Loucy (cell line): ENCODE results near the gene BDKRB1.

Experiments
- H2AFZ ChIP-seq: fragments of 200-600 bp; sonication (generic); 2 replicates; pipeline ENCODE4 v1.6.0; 2016; ENCODE audit warnings: antibody characterized with exemption, mild to moderate bottlenecking, low read length, moderate library complexity
- H3F3A ChIP-seq: fragments of 200-600 bp; 2 replicates; pipeline ENCODE4 v1.6.0; 2016; ENCODE audit warnings: antibody characterized with exemption, low read depth, mild to moderate bottlenecking
- H3K27me3 ChIP-seq: fragments of 200-600 bp; sonication (generic); 2 replicates; pipeline ENCODE4 v1.6.1; 2014; ENCODE audit warnings: low read length, mild to moderate bottlenecking; ENCODE audit not compliant: insufficient read depth, poor library complexity, severe bottlenecking
- H3K36me3 ChIP-seq: fragments of 200-600 bp; sonication (generic); 2 replicates; pipeline ENCODE4 v1.6.1; 2016; ENCODE audit warnings: low read length; ENCODE audit not compliant: insufficient read depth
- H3K4me1 ChIP-seq: fragments of 200-600 bp; sonication (generic); 2 replicates; pipeline ENCODE4 v1.5.1; 2014; ENCODE audit warnings: low read length, mild to moderate bottlenecking; ENCODE audit not compliant: insufficient read depth, poor library complexity, severe bottlenecking
- H3K4me2 ChIP-seq: fragments of 200-600 bp; sonication (generic); 2 replicates; pipeline ENCODE4 v1.6.0; 2014; ENCODE audit warnings: antibody characterized with exemption, low read length, low read depth, mild to moderate bottlenecking; ENCODE audit not compliant: poor library complexity, severe bottlenecking
- H3K4me3 ChIP-seq: fragments of 200-600 bp; sonication (generic); 2 replicates; pipeline ENCODE4 v1.5.1; 2014; ENCODE audit warnings: low read length, mild to moderate bottlenecking, mixed read lengths; ENCODE audit not compliant: poor library complexity, severe bottlenecking
- H3K79me2 ChIP-seq: fragments of 200-600 bp; sonication (generic); 2 replicates; pipeline ENCODE4 v1.6.1; 2014; ENCODE audit warnings: low read length; ENCODE audit not compliant: insufficient read depth
- H3K9ac ChIP-seq: fragments of 200-600 bp; sonication (generic); 2 replicates; pipeline ENCODE4 v1.6.0; 2014; ENCODE audit warnings: mild to moderate bottlenecking, low read depth, low read length, moderate library complexity; ENCODE audit not compliant: poor library complexity, severe bottlenecking
- H3K9me2 ChIP-seq: fragments of 200-600 bp; sonication (generic); replicated peaks from 2 replicates; pipeline ENCODE4 v1.6.1; 2016; ENCODE audit warnings: low read depth, low read length, mixed read lengths
- H3K9me3 ChIP-seq: fragments of 200-600 bp; sonication (generic); 2 replicates; pipeline ENCODE4 v1.6.1; 2014; ENCODE audit warnings: mild to moderate bottlenecking, antibody characterized with exemption, low read length, low read depth; ENCODE audit not compliant: insufficient read depth
- H4K20me1 ChIP-seq: fragments of 200-600 bp; sonication (generic); 2 replicates; pipeline ENCODE4 v1.6.0; 2014; ENCODE audit warnings: antibody characterized with exemption, low read length, mild to moderate bottlenecking; ENCODE audit not compliant: insufficient read depth, poor library complexity, severe bottlenecking
- CTCF ChIP-seq: fragments of 200-600 bp; sonication (generic); conservative IDR thresholded peaks from 2 replicates; pipeline ENCODE4 v1.5.1; 2014; ENCODE audit warnings: mild to moderate bottlenecking, antibody characterized with exemption, low read length
- EZH2phosphoT487 ChIP-seq: fragments of 200-600 bp; IDR thresholded peaks from 2 replicates; pipeline ENCODE4 v1.6.1; 2018; ENCODE audit warnings: antibody characterized with exemption, mild to moderate bottlenecking, moderate library complexity, borderline replicate concordance

The BDKRB1 gene

DNA sequence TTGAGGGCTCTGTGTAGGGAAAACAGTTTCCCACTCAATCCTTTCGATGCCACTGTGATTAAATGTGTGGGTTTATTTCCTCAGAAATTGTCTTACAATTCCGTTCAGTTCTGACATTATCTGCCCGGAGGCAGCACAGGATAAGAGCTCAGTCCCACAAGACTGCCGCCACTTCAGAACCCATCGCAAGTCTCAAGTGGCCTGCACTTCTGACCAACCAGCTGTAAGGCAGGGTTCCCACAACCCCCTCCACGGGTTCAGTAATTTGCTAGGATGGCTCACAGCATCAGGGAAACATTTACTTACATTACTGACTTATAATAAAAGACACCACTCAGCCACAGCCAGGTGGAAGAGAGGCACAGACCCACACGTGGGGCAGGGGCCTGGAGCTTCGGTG is 34.2 kb upstream of the BDKRB1 start:
- no peak for TF ChIP-seq EZH2phosphoT487
- no peak for TF ChIP-seq CTCF
- H3K36me3 ChIP-seq = no peaks in the 10 kb centered on the region
- no peak overlapping the region for H2AFZ ChIP-seq

DNA sequence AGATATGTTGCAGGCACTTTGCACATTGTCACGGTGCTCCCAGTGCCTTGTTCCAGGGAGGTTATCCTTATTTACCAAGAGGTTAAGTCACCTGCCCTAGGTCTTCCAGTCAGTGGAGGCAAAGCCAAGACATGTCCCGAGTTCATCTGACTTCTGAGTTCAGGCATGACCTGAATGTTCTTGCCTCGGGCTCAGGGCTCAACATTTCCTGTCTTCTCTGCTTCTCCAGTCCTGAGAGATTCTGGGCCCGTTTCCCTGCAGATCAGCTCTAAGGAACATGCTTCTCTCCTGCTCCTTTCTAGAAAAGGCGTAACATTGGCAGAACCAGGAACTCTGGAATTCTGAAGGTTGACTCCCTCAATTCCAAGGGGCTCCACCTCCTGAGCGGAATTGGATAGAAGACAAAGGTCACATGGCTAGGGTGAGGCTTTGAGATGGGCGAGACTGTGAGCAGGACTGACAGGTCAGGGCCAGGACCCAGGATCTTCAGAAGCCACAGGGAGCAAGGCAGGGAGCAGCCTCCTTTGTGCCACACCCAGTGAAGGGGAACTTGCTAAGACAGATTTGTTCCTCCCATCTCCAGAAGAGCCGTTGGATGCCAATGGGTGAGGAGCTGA is 31.4 kb upstream of the BDKRB1 start:
- Histone ChIP-seq H3K4me1 (no peaks in the 10 kb centered on the region), H3K4me3 (no peak overlapping the region), H3K9me3 (no peaks in the 10 kb centered on the region; the same call in 1 of the 2 replicates), H3K4me2 (no peak overlapping the region), H2AFZ (no peak overlapping the region), H3K9ac (no peak overlapping the region), H3K79me2 (no peaks in the 10 kb centered on the region), H3K36me3 (no peaks in the 10 kb centered on the region), H4K20me1 (no peaks in the 10 kb centered on the region), H3K9me2 (no peaks in the 10 kb centered on the region), H3F3A (no peaks in the 10 kb centered on the region), H3K27me3 (no peaks in the 10 kb centered on the region)
- no peak for TF ChIP-seq EZH2phosphoT487
- no peak for TF ChIP-seq CTCF

More for the DNA sequence above, 34.2 kb upstream of the BDKRB1 start:
- Histone ChIP-seq H3K4me1 (no peaks in the 10 kb centered on the region), H3K9me3 (no peaks in the 10 kb centered on the region), H4K20me1 (no peaks in the 10 kb centered on the region), H3K9me2 (no peaks in the 10 kb centered on the region), H3K9ac (no peak overlapping the region), H3K4me3 (no peak overlapping the region), H3K4me2 (no peak overlapping the region), H3K27me3 (no peaks in the 10 kb centered on the region), H3F3A (no peaks in the 10 kb centered on the region), H3K79me2 (no peaks in the 10 kb centered on the region)

- Histone ChIP-seq H3K27me3 (no peaks in the 10 kb centered on the region), H3K9me3 (no peaks in the 10 kb centered on the region; the same call in 1 of the 2 replicates), H2AFZ (no peak overlapping the region), H3F3A (no peaks in the 10 kb centered on the region), H3K36me3 (no peaks in the 10 kb centered on the region), H3K79me2 (no peaks in the 10 kb centered on the region), H3K9ac (no peak overlapping the region), H4K20me1 (no peaks in the 10 kb centered on the region), H3K4me2 (no peak overlapping the region), H3K4me1 (no peaks in the 10 kb centered on the region), H3K4me3 (no peak overlapping the region), H3K9me2 (no peaks in the 10 kb centered on the region)
- TF ChIP-seq CTCF (no peak), EZH2phosphoT487 (no peak)
These were observed 30.8 kb upstream of the BDKRB1 start for GRCh38 chr14:96225213-96225612.
